GM12865 (cell line): Measurements from ENCODE around the gene FAM131A.

Experiments
- DNase-seq: peaks from one replicate; pipeline ENCODE4 v3.0.0; 2010; ENCODE audit warnings: low read depth
- H3K4me3 ChIP-seq: 2 replicates; pipeline ENCODE4 v1.5.1; 2011; ENCODE audit warnings: mild to moderate bottlenecking, low read depth, low read length, control low read depth
- TF ChIP-seq, protein P1 (sequence below): IDR thresholded peaks from 2 replicates; pipeline ENCODE4 v1.5.1; 2011; ENCODE audit warnings: low read length, control low read depth, low read depth, inconsistent platforms; ENCODE audit not compliant: insufficient read depth; ENCODE audit errors: missing control alignments

The FAM131A gene

DNA sequence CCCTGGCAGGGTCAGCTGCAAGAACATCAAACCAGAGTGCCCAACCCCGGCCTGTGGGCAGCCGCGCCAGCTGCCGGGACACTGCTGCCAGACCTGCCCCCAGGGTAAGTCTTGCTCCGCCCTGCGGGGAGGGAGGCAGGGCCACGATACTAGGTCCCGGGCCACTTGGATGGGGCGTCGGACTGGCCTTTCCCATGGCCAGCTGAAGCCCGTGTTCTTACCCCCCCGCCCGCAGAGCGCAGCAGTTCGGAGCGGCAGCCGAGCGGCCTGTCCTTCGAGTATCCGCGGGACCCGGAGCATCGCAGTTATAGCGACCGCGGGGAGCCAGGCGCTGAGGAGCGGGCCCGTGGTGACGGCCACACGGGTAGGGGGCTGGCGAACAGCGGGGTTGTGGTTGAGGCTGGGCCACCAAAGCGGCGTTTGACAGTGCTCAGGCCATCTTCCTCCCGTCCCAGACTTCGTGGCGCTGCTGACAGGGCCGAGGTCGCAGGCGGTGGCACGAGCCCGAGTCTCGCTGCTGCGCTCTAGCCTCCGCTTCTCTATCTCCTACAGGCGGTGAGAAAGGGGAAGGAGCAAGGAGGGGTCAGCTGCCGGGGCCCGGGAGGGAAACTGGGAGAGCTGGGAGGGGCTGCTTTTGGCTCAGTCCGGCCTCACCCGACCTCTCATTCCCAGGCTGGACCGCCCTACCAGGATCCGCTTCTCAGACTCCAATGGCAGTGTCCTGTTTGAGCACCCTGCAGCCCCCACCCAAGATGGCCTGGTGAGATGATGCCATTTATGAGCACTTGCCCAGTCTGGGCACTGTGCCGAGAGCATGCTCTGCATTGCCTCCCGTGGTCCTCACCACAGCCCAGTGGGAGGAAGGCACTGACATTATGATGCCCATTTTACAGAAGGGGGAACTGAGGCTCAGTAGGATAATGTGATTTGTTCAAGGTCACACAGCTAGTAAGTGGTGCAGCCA is 44.1 kb downstream of the FAM131A start:
- TF ChIP-seq, protein P1, sequence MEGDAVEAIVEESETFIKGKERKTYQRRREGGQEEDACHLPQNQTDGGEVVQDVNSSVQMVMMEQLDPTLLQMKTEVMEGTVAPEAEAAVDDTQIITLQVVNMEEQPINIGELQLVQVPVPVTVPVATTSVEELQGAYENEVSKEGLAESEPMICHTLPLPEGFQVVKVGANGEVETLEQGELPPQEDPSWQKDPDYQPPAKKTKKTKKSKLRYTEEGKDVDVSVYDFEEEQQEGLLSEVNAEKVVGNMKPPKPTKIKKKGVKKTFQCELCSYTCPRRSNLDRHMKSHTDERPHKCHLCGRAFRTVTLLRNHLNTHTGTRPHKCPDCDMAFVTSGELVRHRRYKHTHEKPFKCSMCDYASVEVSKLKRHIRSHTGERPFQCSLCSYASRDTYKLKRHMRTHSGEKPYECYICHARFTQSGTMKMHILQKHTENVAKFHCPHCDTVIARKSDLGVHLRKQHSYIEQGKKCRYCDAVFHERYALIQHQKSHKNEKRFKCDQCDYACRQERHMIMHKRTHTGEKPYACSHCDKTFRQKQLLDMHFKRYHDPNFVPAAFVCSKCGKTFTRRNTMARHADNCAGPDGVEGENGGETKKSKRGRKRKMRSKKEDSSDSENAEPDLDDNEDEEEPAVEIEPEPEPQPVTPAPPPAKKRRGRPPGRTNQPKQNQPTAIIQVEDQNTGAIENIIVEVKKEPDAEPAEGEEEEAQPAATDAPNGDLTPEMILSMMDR, result no peak
- DNase-seq, result no peak
- H3K4me3 ChIP-seq, result no peak overlapping the region

DNA sequence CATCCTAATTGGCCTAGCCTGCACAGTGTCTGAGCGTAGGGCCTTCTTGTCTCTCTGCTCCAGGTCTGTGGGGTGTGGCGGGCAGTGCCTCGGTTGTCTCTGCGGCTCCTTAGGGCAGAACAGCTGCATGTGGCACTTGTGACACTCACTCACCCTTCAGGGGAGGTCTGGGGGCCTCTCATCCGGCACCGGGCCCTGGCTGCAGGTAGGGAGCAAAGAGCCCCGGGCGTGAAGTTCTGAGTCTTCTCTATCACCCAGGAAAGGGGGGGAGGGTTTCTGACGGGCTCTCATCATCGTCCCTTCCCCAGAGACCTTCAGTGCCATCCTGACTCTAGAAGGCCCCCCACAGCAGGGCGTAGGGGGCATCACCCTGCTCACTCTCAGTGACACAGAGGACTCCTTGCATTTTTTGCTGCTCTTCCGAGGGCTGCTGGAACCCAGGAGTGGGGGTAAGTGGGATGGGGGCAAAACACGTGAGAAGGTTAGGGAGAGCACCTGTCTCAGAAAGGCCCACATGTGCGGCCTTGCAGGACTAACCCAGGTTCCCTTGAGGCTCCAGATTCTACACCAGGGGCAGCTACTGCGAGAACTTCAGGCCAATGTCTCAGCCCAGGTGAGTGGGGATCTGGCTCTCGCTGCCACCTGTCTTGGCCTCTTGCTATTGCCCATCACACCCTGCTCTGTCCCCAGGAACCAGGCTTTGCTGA is 45.1 kb downstream of the FAM131A start:
- TF ChIP-seq, protein P1, result no peak
- no peak overlapping the region for H3K4me3 ChIP-seq
- DNase-seq, result no peak

DNA sequence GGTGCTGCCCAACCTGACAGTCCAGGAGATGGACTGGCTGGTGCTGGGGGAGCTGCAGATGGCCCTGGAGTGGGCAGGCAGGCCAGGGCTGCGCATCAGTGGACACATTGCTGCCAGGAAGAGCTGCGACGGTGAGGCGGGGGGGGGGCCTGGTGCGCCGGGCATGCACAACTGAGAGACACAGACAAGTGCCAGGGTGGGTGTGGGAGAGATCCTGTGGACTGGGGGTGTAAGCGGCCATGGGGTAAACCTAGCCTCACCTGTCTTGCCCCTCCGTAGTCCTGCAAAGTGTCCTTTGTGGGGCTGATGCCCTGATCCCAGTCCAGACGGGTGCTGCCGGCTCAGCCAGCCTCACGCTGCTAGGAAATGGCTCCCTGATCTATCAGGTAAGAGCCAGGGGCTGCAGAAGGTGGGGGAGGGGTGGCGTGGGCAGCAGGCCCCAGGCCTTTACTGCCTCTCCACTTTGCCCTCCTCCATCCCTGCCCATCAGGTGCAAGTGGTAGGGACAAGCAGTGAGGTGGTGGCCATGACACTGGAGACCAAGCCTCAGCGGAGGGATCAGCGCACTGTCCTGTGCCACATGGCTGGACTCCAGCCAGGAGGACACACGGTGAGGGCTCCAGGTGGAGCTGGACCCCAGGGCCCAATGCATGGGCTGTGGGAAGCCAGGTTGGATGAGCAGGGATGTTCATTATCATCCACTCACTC is 45.8 kb downstream of the FAM131A start:
- H3K4me3 ChIP-seq, result no peak overlapping the region
- TF ChIP-seq, protein P1, result no peak
- DNase-seq, result no peak

DNA sequence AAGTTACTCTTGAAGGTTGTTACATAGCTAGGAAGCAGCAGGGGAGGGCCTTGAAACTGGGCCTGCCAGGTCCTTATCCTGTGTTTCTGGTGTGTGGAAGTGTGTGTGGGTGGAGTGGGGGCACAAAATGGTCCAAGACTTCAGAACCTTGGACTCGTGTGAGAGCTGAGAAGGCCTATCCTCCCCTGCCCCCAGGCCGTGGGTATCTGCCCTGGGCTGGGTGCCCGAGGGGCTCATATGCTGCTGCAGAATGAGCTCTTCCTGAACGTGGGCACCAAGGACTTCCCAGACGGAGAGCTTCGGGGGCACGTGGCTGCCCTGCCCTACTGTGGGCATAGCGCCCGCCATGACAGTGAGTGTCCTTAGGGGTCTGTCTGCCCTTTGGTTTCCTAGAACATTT is 46.9 kb downstream of the FAM131A start:
- no peak for DNase-seq
- TF ChIP-seq, protein P1, result no peak
- H3K4me3 ChIP-seq, result no peak overlapping the region

DNA sequence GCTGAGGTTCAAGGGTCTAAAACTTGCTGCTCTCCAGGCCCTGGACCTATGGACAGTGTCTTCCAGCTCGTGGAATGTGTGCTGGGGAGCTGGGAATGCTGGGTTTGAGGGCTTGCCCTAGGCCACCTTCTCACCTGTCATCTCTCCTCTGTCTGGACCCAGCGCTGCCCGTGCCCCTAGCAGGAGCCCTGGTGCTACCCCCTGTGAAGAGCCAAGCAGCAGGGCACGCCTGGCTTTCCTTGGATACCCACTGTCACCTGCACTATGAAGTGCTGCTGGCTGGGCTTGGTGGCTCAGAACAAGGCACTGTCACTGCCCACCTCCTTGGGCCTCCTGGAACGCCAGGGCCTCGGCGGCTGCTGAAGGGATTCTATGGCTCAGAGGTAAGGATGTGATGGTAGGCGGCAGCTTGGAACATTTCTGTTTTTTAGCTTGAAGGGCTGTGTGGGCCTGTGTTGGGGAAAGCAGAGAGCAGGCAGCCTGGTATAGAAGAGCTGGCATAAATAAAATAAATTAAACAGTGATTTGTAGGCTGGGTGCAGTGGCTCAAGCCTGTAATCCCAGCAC is 47.5 kb downstream of the FAM131A start:
- TF ChIP-seq, protein P1, result no peak
- no peak overlapping the region for H3K4me3 ChIP-seq
- DNase-seq, result no peak

DNA sequence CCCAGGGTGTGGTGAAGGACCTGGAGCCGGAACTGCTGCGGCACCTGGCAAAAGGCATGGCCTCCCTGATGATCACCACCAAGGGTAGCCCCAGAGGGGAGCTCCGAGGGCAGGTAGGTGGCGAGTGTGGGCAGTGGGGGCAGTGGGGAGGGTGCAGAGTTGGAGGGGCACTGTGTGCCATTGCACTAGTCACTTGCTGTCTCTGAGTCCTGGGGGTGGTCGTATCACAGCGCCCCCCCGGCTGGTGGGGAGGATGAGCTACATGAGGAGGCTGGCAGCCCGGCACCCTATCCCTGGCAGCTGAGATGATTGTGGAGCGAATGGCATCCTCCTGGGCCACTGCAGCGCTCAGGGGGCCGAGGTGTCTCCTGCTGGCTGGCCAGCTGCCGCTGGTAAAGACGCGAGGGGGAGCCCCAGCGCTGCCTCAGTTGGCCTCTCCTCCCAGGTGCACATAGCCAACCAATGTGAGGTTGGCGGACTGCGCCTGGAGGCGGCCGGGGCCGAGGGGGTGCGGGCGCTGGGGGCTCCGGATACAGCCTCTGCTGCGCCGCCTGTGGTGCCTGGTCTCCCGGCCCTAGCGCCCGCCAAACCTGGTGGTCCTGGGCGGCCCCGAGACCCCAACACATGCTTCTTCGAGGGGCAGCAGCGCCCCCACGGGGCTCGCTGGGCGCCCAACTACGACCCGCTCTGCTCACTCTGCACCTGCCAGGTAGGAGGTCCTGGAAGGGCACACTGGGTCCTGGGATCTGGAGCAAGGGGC is 48.8 kb downstream of the FAM131A start:
- TF ChIP-seq, protein P1, result no peak
- no peak for DNase-seq
- no peak overlapping the region for H3K4me3 ChIP-seq
